ENCODE measurements around the gene EDIL3. TPM values are rescaled to one million over a fixed set of nuclear protein-coding genes. Genes with fewer than 3 reads are reported as not detected.

EDIL3 gene
- total RNA-seq, 1 donor from 2014 or later = 6.8 TPM

GRCh38 chr5:84259283-84260045, 125.2 kb downstream of the EDIL3 start:
- no peak for DNase-seq (ENCODE audit: low spot score)

DNA sequence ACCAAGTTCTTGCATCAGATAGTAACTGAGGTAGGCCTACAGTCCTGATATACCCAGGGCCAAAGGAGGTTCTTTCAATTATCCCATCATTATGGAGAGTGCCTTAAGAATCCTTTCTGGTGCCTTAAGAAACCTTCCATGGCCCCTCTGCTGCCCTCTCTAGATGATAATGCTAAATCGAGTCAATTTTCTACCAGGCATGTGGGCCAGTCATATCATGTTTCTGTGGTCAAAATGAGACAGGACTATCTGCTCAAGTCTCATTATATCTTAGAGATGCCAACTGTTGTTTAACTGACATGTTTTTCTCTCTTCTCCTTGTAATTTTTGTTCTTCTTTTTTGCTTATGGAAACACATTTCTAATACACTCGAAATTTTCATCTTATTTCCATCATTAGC, 127.6 kb downstream of the EDIL3 start:
- DNase-seq (ENCODE audit: low spot score) = no peak

GRCh38 chr5:84255315-84255714, 129.4 kb downstream of the EDIL3 start:
- DNase-seq (ENCODE audit: low spot score) = no peak

DNA sequence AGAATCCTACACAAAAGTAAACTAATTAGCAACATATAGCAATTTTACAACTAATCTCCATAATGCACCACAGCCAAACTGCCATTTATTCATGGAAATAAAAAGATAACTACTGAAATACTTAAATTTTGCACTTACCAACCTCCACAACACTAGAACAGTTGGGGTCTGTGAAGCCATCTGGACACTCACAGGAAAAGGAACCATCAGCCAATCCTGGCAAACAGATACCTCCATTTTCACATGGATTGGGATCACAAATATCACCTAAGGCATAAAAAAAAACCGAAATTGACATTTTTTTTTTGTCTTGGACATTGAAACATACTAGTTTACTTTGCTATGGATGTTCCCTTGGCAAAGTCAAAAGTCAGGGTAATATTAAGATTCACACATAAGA, 130.7 kb downstream of the EDIL3 start:
- no peak for DNase-seq (ENCODE audit: low spot score)

DNA sequence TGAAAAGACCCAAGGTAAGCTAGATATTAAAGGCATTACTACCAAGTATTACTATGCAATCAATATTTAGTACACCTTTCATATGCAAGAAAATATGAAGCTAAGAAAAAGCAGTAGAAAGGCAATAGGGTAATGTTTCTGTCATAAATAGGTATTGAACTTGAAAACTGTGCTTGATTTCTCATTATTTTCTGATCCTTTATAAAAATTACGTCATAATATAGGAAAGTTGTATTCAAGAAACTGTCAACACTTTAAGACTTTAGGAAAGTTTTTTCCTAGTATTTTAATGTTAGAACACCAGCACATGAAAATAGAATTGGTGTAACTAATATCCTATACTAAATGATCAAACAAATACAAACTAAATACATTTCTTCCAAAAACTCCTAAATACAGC, 133.2 kb downstream of the EDIL3 start:
- DNase-seq (ENCODE audit: low spot score) = no peak

DNA sequence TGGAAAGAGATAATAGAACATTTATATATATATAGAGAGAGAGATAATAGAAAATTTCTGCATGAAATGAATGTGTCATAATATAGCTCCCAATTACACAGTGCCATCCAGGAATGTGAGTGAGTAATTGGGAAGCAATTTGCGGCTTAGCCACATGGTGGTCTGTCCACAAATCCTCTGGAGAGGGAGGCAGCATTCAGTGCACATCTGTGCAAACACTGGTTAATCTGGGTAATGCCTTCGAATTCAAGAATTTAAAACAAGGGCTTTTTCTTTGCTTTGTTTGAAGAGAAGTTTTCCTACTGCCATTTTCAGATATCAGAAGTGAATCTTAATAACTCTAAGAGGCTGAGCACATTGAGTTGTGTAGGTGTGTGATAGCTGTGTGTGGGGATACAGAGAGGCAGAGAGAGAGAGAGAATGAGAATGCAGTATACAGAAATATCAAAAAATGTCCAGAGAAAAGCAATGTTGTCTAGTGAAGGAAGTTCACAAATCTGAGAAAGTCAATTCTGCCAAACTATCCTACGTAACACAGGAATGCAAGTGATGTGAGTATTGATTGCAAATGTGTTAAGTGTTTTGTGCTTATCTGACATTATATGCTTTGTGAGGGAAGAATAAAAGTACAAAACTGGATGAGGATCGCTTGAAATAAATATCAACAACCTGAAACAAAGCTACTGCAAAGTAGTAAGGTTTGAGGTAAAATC, 134.6 kb downstream of the EDIL3 start:
- no peak for DNase-seq (ENCODE audit: low spot score)

GRCh38 chr5:84248013-84248412, 136.7 kb downstream of the EDIL3 start:
- DNase-seq (ENCODE audit: low spot score) = no peak

- DNase-seq (ENCODE audit: low spot score) = no peak
Measured at GRCh38 chr5:84242286-84242685, 142.4 kb downstream of the EDIL3 start.

- DNase-seq (ENCODE audit: low spot score) = no peak
Measured at GRCh38 chr5:84239494-84239893, 145.2 kb downstream of the EDIL3 start.

GRCh38 chr5:84237126-84237525, 147.6 kb downstream of the EDIL3 start:
- no peak for DNase-seq (ENCODE audit: low spot score)

DNA sequence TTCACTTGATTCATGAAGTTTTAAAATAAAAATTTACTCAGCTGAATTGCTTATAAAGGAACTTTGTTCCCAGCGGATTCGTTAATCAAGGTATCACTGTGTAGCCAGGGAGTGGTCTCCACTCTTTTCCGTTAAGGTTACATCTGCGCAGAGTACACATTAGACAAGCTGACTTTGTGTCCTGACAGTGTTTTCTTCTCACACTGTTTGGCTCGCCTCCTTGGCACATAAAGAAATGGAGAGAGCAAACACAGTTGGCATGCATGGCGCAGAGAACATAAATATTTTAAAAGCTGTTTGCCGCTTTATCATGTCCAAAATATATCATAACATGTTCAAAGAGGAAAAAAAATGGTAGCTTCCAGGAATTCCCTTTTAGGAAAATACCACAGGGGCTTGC, 153.2 kb downstream of the EDIL3 start:
- DNase-seq (ENCODE audit: low spot score) = no peak

DNA sequence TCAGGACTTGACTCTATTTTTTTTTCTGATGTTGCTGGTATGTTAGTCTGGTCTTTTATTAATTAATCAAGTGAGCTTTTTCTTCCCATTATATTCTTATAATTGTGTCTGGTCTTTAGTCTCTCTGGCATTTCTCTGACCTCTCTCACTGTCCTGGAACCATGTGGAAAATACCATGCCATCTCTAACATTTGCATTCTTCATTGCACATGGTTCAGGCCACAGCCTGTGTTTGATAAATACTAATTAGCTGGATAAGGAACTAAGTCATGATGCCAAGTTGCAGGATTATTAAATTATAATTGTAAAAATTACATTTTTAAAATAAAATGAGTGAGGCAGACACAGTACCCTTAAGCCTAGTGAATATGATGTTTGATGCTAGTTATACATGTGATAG, 155.6 kb downstream of the EDIL3 start:
- DNase-seq (ENCODE audit: low spot score) = no peak

- DNase-seq (ENCODE audit: low spot score) = no peak
Measured at GRCh38 chr5:84228266-84228665, 156.4 kb downstream of the EDIL3 start.

DNA sequence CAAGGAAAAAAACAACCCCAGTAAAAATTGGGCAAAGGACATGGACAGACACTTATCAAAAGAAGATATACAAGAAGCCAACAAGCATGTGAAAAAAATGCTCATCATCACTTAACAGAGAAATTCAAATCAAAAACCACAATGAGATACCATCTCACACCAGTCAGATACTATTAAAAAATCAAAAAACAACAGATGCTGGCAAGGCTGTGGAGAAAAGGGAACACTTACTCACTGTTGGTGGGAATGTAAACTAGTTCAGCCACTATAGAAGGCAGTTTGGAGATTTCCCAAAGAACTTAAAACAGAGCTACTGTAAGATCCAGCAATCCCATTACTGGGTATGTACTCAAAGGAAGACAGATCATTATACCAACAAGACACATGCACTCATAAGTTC, 157.4 kb downstream of the EDIL3 start:
- no peak for DNase-seq (ENCODE audit: low spot score)

DNA sequence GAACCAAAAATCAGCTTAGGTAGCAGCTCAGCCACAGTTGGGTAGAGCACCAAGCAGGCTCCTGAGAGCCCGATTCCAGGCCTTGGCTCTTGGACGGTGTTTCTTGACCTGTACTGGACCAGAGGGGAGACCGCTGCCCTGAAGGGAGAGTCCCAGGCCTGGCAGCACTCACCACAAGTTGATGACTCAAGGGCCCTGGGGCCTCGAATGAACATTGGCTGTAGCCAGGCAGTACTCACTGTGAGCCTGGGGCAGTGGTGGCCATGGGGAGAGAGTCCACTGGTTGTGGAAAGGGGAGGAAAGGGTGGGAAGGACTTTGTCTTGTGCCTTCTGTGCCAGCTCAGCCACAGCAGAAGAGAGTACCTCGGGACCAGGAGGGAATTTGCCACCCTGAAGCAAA, 166.1 kb downstream of the EDIL3 start:
- no peak for DNase-seq (ENCODE audit: low spot score)

GRCh38 chr5:84215521-84215920, 169.2 kb downstream of the EDIL3 start:
- DNase-seq (ENCODE audit: low spot score) = no peak

DNA sequence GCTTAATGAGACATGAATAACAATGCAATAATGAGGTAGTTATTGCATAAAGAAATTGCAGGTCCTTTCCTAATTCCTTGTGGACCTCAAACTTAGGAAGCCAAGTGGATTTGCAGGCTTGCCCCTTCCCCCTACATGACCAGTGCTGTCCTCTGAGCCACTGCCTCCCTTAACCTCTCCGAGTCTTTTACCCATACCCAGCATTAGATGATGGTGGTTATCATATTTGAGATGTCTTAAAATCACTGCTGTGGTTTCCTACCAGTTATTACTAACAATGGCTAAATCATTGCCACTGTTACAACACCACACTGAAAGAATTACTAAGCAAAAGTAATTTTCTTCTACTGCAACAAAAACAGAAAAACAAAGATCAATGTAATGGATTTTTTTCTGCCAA, 170.8 kb downstream of the EDIL3 start:
- DNase-seq (ENCODE audit: low spot score) = no peak

- no peak for DNase-seq (ENCODE audit: low spot score)
Measured at GRCh38 chr5:84213212-84213611, 171.5 kb downstream of the EDIL3 start.

DNA sequence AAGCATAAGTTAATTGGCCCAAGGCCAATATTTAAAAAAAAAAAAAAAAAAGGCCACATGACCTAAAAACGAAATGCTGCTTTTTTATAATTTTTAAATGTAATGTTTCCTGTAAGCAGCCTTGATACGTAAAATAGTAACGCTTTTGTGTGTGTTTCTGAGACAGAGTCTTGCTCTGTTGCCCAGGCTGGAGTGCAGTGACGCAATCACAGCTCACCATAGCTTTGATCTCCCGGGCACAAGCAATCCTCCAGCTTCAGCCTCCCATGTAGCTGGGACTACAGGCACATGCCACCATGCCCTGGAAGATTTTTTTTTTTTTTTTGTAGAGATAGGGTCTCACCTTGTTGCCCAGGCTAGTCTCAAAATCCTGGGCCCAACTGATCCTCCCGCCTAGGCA, 179.9 kb downstream of the EDIL3 start:
- no peak for DNase-seq (ENCODE audit: low spot score)

DNA sequence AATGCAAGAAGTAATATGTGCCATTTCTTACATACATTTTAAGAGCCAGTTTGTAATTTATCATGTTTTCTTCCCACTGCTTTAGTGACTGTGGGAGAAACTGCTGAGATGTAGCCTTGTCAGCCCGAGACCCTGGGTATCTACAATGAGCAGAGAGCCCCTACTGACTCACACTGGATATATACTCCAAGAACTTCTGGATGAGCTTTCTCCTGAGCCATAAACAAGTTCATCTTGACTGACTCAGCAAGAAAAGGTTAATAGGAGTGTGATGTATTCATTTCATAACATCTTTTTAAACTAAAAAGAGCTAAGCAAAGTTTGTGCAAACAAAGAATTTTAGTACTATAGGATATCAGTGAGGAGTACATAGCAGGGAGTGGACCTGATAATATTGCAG, 182.5 kb downstream of the EDIL3 start:
- DNase-seq (ENCODE audit: low spot score) = no peak

GRCh38 chr5:84197538-84197937, 187.1 kb downstream of the EDIL3 start:
- DNase-seq (ENCODE audit: low spot score) = no peak

DNA sequence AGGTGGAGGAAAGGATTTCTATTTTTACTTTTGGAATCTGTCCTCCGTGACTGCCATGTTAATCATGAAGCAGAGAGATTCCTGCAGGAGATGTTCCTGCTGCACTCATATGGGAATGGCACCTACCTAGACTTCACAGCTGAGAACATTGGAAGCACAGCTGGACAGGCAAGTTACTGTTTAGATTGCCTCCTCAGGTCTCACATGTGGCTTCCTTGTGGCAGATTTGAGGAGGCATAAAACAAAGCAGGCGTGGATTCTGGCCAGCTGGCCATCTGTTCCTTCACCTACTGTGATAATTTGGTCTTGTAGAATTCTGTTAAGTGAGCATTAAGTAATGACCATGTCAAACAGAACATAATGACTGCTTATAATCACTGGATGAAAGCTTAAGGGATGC, 193.4 kb downstream of the EDIL3 start:
- DNase-seq (ENCODE audit: low spot score) = no peak

- DNase-seq (ENCODE audit: low spot score) = no peak
Measured at GRCh38 chr5:84184857-84185256, 199.8 kb downstream of the EDIL3 start.

DNA sequence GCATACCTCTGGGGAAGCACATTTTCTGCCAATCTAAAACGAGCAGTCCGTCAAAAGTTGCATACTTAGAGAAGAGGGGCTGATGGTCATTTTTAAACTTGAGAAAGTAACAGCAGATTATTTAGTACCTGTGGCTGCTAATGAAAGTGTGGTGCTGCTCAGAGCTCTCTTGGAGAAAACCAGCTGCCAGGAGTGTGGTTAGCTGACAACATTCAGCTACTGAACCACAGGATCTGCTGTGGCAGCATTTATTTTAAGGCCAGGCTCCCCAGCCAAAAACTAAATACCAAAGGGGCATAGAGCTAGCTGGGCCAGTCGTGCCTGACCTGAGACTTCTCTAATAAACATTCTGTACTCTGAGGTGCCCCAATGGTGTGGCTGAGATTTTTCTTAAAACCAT, 203.6 kb downstream of the EDIL3 start:
- DNase-seq (ENCODE audit: low spot score) = no peak

All from ureter (tissue), 1 donor.